Lower lobe of right lung (tissue), 2 donors: ENCODE results near the gene DHRS13. TPM values are rescaled to one million over a fixed set of nuclear protein-coding genes. Genes with fewer than 3 reads are reported as not detected.
A peak's percentile ranks its signal among the peaks of the same experiment; 100 is the strongest.

ENCODE experiments used
- ATAC-seq, 2 donors: fragments of 200-7000 bp; cut with Tn5 transposase; one replicate each; pipeline ENCODE4 v1.9.1; 2020 to 2022; ENCODE audit warnings: mild to moderate bottlenecking in 2 of 2, moderate library complexity in 2 of 2
- DNase-seq: peaks from one replicate; pipeline ENCODE4 v3.0.0-alpha.2; 2020
- H3K27ac ChIP-seq: fragments of 200-600 bp; one replicate; pipeline ENCODE4 v1.8.0; 2022
- H3K27me3 ChIP-seq: fragments of 200-600 bp; one replicate; pipeline ENCODE4 v1.8.0; 2022; ENCODE audit warnings: low read depth
- H3K36me3 ChIP-seq: fragments of 200-600 bp; one replicate; pipeline ENCODE4 v1.8.0; 2022; ENCODE audit warnings: mild to moderate bottlenecking
- H3K4me1 ChIP-seq: fragments of 200-600 bp; one replicate; pipeline ENCODE4 v1.8.0; 2022
- H3K4me3 ChIP-seq: fragments of 200-600 bp; one replicate; pipeline ENCODE4 v1.8.0; 2022; ENCODE audit warnings: mild to moderate bottlenecking
- H3K9me3 ChIP-seq: fragments of 200-600 bp; one replicate; pipeline ENCODE4 v1.8.0; 2022
- CTCF ChIP-seq: fragments of 200-600 bp; IDR thresholded peaks from one replicate; pipeline ENCODE4 v1.8.0; 2022; ENCODE audit warnings: antibody characterized with exemption, mild to moderate bottlenecking
- intact Hi-C: fragments of 100-400 bp; cut with DNase I; formaldehyde crosslinking; loops from one replicate; pipeline ENCODE4 v1.11.0; 2022
- long read RNA-seq: library from polyadenylated mRNA; unstranded; transcript quantifications from one replicate; pipeline ENCODE4 v2.0.0, GENCODE V29; 2021
- total RNA-seq: library from RNA; stranded (reverse); fragmentation: NEBNext Ultra II Directional; extraction: Animal tissue kit (Norgen Biotek cat#: 25700); gene quantifications from one replicate; pipeline ENCODE4 v1.2.1, GENCODE V29; 2021
- donor health status: DM: no; HTN: yes; CAD: no; lungs with severe emphysema.

Gene DHRS13, protein sequence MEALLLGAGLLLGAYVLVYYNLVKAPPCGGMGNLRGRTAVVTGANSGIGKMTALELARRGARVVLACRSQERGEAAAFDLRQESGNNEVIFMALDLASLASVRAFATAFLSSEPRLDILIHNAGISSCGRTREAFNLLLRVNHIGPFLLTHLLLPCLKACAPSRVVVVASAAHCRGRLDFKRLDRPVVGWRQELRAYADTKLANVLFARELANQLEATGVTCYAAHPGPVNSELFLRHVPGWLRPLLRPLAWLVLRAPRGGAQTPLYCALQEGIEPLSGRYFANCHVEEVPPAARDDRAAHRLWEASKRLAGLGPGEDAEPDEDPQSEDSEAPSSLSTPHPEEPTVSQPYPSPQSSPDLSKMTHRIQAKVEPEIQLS
- total RNA-seq: 10.6 TPM
- long read RNA-seq, transcript DHRS13-201 (5 exons, 1,921 nt): major isoform, 21 of 30 reads
- long read RNA-seq, transcript DHRS13-202 (4 exons, 2,037 nt): minor isoform, 5 of 30 reads
- long read RNA-seq, partial matches to known transcripts: 3 of 30 reads
- long read RNA-seq, other reads (novel, unspliced or antisense): 0 of 30 reads

GRCh38 chr17:28902819-28903545, at the start of gene DHRS13:
Gene DHRS13, minus strand, starts transcription at chr17:28903079. Its CDS starts 135 bp downstream, at chr17:28902944.
- Histone ChIP-seq H3K36me3 (peaks cover 25% of the 10 kb centered on the region), H3K4me3 (peak within 1 kb of the TSS; percentile 88), H3K9me3 (no peaks in the 10 kb centered on the region), H3K27me3 (no peaks in the 10 kb centered on the region), H3K27ac (peak within 1 kb of the TSS; percentile 89), H3K4me1 (peaks cover 30% of the 10 kb centered on the region)
- peak; percentile 95 for DNase-seq
- peak; percentile 88 for TF ChIP-seq CTCF
- peak; percentile 97 to 98 for ATAC-seq
- intact Hi-C loops: no loop called here

- Histone ChIP-seq H3K27ac (peak overlapping the region; percentile 96), H3K4me1 (peaks cover 23% of the 10 kb centered on the region), H3K4me3 (peak overlapping the region; percentile 86), H3K36me3 (no peaks in the 10 kb centered on the region), H3K9me3 (no peaks in the 10 kb centered on the region), H3K27me3 (no peaks in the 10 kb centered on the region)
- ATAC-seq: peak; percentile 89 to 90
- intact Hi-C loops: no loop called here
- no peak for TF ChIP-seq CTCF
- DNase-seq: peak; percentile 97
Measured at GRCh38 chr17:28951991-28952975, 49.4 kb upstream of the DHRS13 start.

DNA sequence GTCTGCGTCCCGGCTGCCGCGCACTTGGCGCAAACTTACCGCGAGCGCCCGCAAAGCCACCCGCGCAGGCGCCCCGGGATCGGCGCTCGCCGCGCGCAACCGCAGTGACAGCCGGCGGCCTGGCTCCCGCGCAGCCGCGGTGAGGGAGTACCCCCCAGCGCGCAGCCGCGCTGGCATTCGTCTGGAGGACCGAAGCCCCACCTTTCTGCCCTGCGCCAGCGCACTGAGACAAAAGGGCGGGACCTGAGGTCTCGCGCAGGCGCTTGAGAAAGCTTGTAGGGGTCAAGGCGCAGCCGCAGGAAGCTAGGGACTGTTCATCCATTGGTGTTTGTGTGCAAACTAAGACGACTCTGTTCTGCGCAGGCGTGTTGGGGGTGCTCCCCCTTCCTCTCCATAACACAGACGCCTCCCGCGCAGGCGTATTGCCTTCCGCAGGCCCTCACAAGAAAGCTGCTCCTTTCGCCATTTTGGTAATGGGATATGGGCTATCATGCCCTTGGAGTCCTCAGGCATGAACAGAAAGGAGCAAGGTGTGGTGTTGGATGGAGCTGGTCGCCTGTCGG, 48.6 kb upstream of the DHRS13 start, which contains the start of gene PHF12:
PHF12 (minus strand) TSS at position 91 of the 563 bp plus-strand sequence. CDS start 558 bp downstream, outside the sequence.
- intact Hi-C loops: no loop called here
- H3K36me3 ChIP-seq: no peaks in the 10 kb centered on the region
- ATAC-seq: peak; percentile 89 to 93
- no peaks in the 10 kb centered on the region for H3K9me3 ChIP-seq
- H3K27me3 ChIP-seq: no peaks in the 10 kb centered on the region
- DNase-seq: peak; percentile 100
- H3K4me1 ChIP-seq: peaks cover 31% of the 10 kb centered on the region
- TF ChIP-seq CTCF: no peak
- peak within 1 kb of the TSS; percentile 96 for H3K27ac ChIP-seq
- peak within 1 kb of the TSS; percentile 86 for H3K4me3 ChIP-seq

GRCh38 chr17:28950752-28951427, 48.0 kb upstream of the DHRS13 start:
- Histone ChIP-seq H3K27me3 (no peaks in the 10 kb centered on the region), H3K27ac (peak overlapping the region; percentile 90), H3K4me3 (peak overlapping the region; percentile 86), H3K36me3 (no peaks in the 10 kb centered on the region), H3K9me3 (no peaks in the 10 kb centered on the region), H3K4me1 (peaks cover 37% of the 10 kb centered on the region)
- DNase-seq (no peak), ATAC-seq (no peak)
- no peak for TF ChIP-seq CTCF
- intact Hi-C loops: no loop called here
